Colon (tissue), 2 donors: Measurements from ENCODE around the gene IFNGR1.
"Not testable (repeated sequence)": the region's sequence is repeated elsewhere in the genome, so short reads cannot be mapped to it uniquely, and the experiment has no call there.

Source experiments
- FAIRE-seq: peaks from 2 replicates; lab custom pipeline; 2012; peaks lifted over from hg19 to GRCh38; lab: Jason Lieb, UNC
- donor health status: control.
- donor health status: control.

The IFNGR1 gene

GRCh38 chr6:137218917-137219663 is at the start of gene IFNGR1:
TSS of gene IFNGR1 (minus strand) at chr6:137219385. CDS start at chr6:137219327, 58 bp downstream.
- FAIRE-seq = peak; percentile 21

GRCh38 chr6:137268911-137269310 is 49.7 kb upstream of the IFNGR1 start:
- no peak for FAIRE-seq

- no peak for FAIRE-seq
Measured at GRCh38 chr6:137266309-137266586, 47.1 kb upstream of the IFNGR1 start.

- FAIRE-seq = no peak
Measured at GRCh38 chr6:137265561-137266308, 46.5 kb upstream of the IFNGR1 start.

- FAIRE-seq = no peak
Measured at GRCh38 chr6:137264311-137265075, 45.3 kb upstream of the IFNGR1 start.

GRCh38 chr6:137261761-137262160 is 42.6 kb upstream of the IFNGR1 start:
- FAIRE-seq = peak; percentile 57

- no peak for FAIRE-seq
Measured at GRCh38 chr6:137261361-137261760, 42.2 kb upstream of the IFNGR1 start.

GRCh38 chr6:137260217-137260616 is 41.0 kb upstream of the IFNGR1 start:
- FAIRE-seq = no peak

GRCh38 chr6:137259349-137259748 is 40.2 kb upstream of the IFNGR1 start:
- no peak for FAIRE-seq

GRCh38 chr6:137258170-137258569 is 39.0 kb upstream of the IFNGR1 start:
- no peak for FAIRE-seq

- no peak for FAIRE-seq
Measured at GRCh38 chr6:137256350-137257103, 37.3 kb upstream of the IFNGR1 start.

GRCh38 chr6:137254966-137255365 is 35.8 kb upstream of the IFNGR1 start:
- FAIRE-seq = no peak

GRCh38 chr6:137254430-137254829 is 35.2 kb upstream of the IFNGR1 start:
- FAIRE-seq = not testable (repeated sequence)

GRCh38 chr6:137248702-137249101 is 29.5 kb upstream of the IFNGR1 start:
- FAIRE-seq = no peak

- no peak for FAIRE-seq
Measured at GRCh38 chr6:137247724-137248123, 28.5 kb upstream of the IFNGR1 start.

GRCh38 chr6:137246791-137247202 is 27.6 kb upstream of the IFNGR1 start:
- FAIRE-seq = no peak

- FAIRE-seq = no peak
Measured at GRCh38 chr6:137246164-137246563, 27.0 kb upstream of the IFNGR1 start.

GRCh38 chr6:137241481-137242038 is 22.4 kb upstream of the IFNGR1 start:
- no peak for FAIRE-seq

GRCh38 chr6:137240168-137240567 is 21.0 kb upstream of the IFNGR1 start:
- FAIRE-seq = no peak

GRCh38 chr6:137237413-137238170 is 18.4 kb upstream of the IFNGR1 start:
- FAIRE-seq = no peak
